Fibroblast of the aortic adventitia (primary cell): ENCODE results near the gene TRIM71. TPM values are rescaled to one million over a fixed set of nuclear protein-coding genes. Genes with fewer than 3 reads are reported as not detected.

ENCODE experiments used
- DNase-seq: peaks from one replicate; pipeline ENCODE4 v3.0.0-alpha.2; 2010; ENCODE audit warnings: low read depth
- H3K4me3 ChIP-seq: 2 replicates; pipeline ENCODE4 v1.5.1; 2011; ENCODE audit warnings: low read depth, mild to moderate bottlenecking, control low read depth, low read length, moderate library complexity
- CTCF ChIP-seq: IDR thresholded peaks from 2 replicates; pipeline ENCODE4 v1.5.1; 2011; ENCODE audit warnings: mild to moderate bottlenecking, low read length, control low read depth, inconsistent platforms; ENCODE audit not compliant: insufficient read depth
- total RNA-seq: library from RNA; depleted of rRNA; stranded (reverse); fragments of >200 nt; gene quantifications from 2 replicates; pipeline ENCODE4 v1.2.3, GENCODE V29; 2012; ENCODE audit warnings: low replicate concordance

Gene TRIM71
- total RNA-seq, 1 donor, result not detected

DNA sequence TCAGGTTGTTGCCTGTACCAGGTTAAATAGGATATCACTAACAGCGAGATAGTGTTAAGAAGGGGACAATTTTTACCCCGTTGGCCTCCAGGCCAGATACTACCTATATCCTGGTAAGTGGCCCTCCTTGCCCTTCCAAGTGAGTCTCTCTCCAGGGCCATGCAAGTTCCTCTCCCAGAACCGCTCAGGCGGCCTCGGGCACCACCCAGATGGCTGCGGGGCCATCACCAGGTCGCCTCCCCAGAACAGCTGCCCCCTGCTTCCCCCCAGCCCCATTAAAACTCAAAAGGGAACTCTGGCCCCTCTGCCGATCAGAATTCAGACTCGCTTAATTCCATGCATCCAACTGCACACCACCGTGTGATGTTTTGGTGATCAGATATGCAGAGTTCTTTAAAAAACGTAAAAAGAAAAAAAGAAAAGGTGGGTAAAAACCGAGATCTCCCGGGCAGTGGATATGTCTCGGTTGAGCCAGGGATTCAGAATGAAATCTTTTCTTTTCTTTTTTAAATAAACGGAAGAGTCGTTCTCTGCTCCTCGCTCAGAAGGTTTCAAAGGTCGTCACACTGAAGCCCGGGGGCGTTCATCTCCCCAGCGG is 1.9 kb upstream of the TRIM71 start:
- no peak overlapping the region for H3K4me3 ChIP-seq
- TF ChIP-seq CTCF, result no peak
- no peak for DNase-seq

- DNase-seq, result peak; percentile 11
- H3K4me3 ChIP-seq, result peak overlapping the region; percentile 41
- no peak for TF ChIP-seq CTCF
Observed at GRCh38 chr3:32816439-32817256, 1.1 kb upstream of the TRIM71 start.

DNA sequence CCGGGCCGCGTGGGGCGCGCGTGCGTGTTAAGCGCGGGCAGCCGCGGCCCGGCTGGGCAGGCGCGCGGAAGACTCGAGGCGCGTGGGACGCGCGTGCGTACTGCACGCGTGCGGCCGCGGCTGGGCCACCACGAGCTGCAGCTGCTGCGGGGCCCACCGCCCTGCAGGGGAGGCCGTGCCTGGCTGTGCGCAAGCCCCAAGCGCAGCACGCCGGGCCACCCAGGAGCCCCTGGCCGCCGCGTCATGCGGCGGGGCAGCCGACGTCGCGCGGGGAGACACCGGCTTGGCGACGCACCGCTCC is 590 bp upstream of the TRIM71 start:
- no peak overlapping the region for H3K4me3 ChIP-seq
- no peak for TF ChIP-seq CTCF
- DNase-seq, result no peak

- no peak for TF ChIP-seq CTCF
- no peak for DNase-seq
- no peak overlapping the region for H3K4me3 ChIP-seq
Observed at GRCh38 chr3:32818229-32818969, 602 bp downstream of the TRIM71 start.

- H3K4me3 ChIP-seq, result no peak overlapping the region
- no peak for TF ChIP-seq CTCF
- DNase-seq, result no peak
Observed at GRCh38 chr3:32818970-32819511, 1.2 kb downstream of the TRIM71 start.

- no peak for TF ChIP-seq CTCF
- DNase-seq, result no peak
- H3K4me3 ChIP-seq, result no peak overlapping the region
Observed at GRCh38 chr3:32819551-32820348, 2.0 kb downstream of the TRIM71 start.
